ENCODE results near the gene TLX2. TPM values are rescaled to one million over a fixed set of nuclear protein-coding genes. Genes with fewer than 3 reads are reported as not detected.

TLX2 gene
- total and polyA plus RNA-seq, 2 of the 8 experiments (the other 6 are each of a cell fraction or from before 2014, with no cell fraction given), result 0.06 to 0.17 TPM

DNA sequence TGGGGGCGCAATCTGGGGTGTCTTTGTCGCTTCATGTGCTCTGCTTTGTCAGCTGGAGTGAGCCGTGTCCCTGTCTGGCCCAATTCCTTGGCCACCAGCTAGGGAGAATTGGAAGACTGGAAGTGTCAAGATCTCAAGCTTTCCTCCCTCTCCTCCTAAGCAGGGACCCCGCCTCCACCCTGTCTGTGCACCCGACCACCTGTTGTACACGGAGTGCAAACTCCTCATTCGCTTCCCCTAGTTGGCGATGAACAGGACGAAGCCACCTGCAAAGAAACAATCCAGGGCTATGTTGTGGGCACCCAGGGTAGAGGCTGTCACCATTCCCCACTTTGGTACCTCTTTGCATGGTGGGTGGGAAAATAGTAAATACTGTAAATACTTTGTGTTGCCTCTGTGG, 13.5 kb downstream of the TLX2 start (continued):
- TF ChIP-seq, protein P1, sequence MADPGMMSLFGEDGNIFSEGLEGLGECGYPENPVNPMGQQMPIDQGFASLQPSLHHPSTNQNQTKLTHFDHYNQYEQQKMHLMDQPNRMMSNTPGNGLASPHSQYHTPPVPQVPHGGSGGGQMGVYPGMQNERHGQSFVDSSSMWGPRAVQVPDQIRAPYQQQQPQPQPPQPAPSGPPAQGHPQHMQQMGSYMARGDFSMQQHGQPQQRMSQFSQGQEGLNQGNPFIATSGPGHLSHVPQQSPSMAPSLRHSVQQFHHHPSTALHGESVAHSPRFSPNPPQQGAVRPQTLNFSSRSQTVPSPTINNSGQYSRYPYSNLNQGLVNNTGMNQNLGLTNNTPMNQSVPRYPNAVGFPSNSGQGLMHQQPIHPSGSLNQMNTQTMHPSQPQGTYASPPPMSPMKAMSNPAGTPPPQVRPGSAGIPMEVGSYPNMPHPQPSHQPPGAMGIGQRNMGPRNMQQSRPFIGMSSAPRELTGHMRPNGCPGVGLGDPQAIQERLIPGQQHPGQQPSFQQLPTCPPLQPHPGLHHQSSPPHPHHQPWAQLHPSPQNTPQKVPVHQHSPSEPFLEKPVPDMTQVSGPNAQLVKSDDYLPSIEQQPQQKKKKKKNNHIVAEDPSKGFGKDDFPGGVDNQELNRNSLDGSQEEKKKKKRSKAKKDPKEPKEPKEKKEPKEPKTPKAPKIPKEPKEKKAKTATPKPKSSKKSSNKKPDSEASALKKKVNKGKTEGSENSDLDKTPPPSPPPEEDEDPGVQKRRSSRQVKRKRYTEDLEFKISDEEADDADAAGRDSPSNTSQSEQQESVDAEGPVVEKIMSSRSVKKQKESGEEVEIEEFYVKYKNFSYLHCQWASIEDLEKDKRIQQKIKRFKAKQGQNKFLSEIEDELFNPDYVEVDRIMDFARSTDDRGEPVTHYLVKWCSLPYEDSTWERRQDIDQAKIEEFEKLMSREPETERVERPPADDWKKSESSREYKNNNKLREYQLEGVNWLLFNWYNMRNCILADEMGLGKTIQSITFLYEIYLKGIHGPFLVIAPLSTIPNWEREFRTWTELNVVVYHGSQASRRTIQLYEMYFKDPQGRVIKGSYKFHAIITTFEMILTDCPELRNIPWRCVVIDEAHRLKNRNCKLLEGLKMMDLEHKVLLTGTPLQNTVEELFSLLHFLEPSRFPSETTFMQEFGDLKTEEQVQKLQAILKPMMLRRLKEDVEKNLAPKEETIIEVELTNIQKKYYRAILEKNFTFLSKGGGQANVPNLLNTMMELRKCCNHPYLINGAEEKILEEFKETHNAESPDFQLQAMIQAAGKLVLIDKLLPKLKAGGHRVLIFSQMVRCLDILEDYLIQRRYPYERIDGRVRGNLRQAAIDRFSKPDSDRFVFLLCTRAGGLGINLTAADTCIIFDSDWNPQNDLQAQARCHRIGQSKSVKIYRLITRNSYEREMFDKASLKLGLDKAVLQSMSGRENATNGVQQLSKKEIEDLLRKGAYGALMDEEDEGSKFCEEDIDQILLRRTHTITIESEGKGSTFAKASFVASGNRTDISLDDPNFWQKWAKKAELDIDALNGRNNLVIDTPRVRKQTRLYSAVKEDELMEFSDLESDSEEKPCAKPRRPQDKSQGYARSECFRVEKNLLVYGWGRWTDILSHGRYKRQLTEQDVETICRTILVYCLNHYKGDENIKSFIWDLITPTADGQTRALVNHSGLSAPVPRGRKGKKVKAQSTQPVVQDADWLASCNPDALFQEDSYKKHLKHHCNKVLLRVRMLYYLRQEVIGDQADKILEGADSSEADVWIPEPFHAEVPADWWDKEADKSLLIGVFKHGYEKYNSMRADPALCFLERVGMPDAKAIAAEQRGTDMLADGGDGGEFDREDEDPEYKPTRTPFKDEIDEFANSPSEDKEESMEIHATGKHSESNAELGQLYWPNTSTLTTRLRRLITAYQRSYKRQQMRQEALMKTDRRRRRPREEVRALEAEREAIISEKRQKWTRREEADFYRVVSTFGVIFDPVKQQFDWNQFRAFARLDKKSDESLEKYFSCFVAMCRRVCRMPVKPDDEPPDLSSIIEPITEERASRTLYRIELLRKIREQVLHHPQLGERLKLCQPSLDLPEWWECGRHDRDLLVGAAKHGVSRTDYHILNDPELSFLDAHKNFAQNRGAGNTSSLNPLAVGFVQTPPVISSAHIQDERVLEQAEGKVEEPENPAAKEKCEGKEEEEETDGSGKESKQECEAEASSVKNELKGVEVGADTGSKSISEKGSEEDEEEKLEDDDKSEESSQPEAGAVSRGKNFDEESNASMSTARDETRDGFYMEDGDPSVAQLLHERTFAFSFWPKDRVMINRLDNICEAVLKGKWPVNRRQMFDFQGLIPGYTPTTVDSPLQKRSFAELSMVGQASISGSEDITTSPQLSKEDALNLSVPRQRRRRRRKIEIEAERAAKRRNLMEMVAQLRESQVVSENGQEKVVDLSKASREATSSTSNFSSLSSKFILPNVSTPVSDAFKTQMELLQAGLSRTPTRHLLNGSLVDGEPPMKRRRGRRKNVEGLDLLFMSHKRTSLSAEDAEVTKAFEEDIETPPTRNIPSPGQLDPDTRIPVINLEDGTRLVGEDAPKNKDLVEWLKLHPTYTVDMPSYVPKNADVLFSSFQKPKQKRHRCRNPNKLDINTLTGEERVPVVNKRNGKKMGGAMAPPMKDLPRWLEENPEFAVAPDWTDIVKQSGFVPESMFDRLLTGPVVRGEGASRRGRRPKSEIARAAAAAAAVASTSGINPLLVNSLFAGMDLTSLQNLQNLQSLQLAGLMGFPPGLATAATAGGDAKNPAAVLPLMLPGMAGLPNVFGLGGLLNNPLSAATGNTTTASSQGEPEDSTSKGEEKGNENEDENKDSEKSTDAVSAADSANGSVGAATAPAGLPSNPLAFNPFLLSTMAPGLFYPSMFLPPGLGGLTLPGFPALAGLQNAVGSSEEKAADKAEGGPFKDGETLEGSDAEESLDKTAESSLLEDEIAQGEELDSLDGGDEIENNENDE (IDR thresholded peaks at IDR 0.05; ENCODE audit: insufficient replicate concordance, low read length), result no peak
- no peak for TF ChIP-seq RNF2 (IDR thresholded peaks at IDR 0.05; ENCODE audit: borderline replicate concordance, low read depth, low read length, missing control alignments, poor library complexity, severe bottlenecking)
- no peak for TF ChIP-seq JUND (IDR thresholded peaks at IDR 0.05; ENCODE audit: low read length)
- TF ChIP-seq RBBP5 (IDR thresholded peaks at IDR 0.05; ENCODE audit: borderline replicate concordance, low read depth, low read length), result no peak
- no peak for TF ChIP-seq POU5F1 (IDR thresholded peaks at IDR 0.05; ENCODE audit: low read depth, low read length)

Measured in H1 (cell line).